Effector memory CD4-positive, alpha-beta T cell (primary cell): ENCODE results near the gene SETD3.

Experiments
- DNase-seq, 3 donors: peaks; one replicate each; pipeline ENCODE4 v3.0.0-alpha.2; 2020
- H3K27ac ChIP-seq: 2 replicates; pipeline ENCODE4 v1.7.0; 2013; ENCODE audit warnings: mild to moderate bottlenecking, low read length, moderate library complexity; ENCODE audit not compliant: insufficient read depth, poor library complexity, severe bottlenecking
- H3K27me3 ChIP-seq: replicated peaks from 2 replicates; pipeline ENCODE4 v1.7.0; 2013; ENCODE audit warnings: mild to moderate bottlenecking, low read length; ENCODE audit not compliant: insufficient read depth, control insufficient read depth, poor library complexity, severe bottlenecking
- H3K36me3 ChIP-seq: 2 replicates; pipeline ENCODE4 v1.7.0; 2013; ENCODE audit warnings: mild to moderate bottlenecking, low read length, moderate library complexity; ENCODE audit not compliant: control insufficient read depth, insufficient read depth
- H3K4me1 ChIP-seq: 2 replicates; pipeline ENCODE4 v1.7.0; 2013; ENCODE audit warnings: low read length, mild to moderate bottlenecking; ENCODE audit not compliant: control insufficient read depth, insufficient read depth, poor library complexity, severe bottlenecking
- H3K4me3 ChIP-seq: 2 replicates; pipeline ENCODE4 v1.7.0; 2013; ENCODE audit warnings: low read length, low read depth, mild to moderate bottlenecking; ENCODE audit not compliant: insufficient read depth, poor library complexity, severe bottlenecking
- H3K9me3 ChIP-seq: 2 replicates; pipeline ENCODE4 v1.7.0; 2013; ENCODE audit warnings: mild to moderate bottlenecking, low read length, moderate library complexity; ENCODE audit not compliant: control insufficient read depth

Gene SETD3

GRCh38 chr14:99363616-99364290 is 116.9 kb downstream of the SETD3 start:
- Histone ChIP-seq H3K36me3 (no peaks in the 10 kb centered on the region), H3K4me1 (no peaks in the 10 kb centered on the region), H3K4me3 (no peak overlapping the region), H3K27ac (no peak overlapping the region), H3K9me3 (no peaks in the 10 kb centered on the region), H3K27me3 (no peaks in the 10 kb centered on the region)
- DNase-seq = no peak

- DNase-seq = no peak
- H3K4me1 ChIP-seq = no peaks in the 10 kb centered on the region
- H3K27me3 ChIP-seq = no peaks in the 10 kb centered on the region
- no peaks in the 10 kb centered on the region for H3K36me3 ChIP-seq
- H3K27ac ChIP-seq = no peak overlapping the region
- no peaks in the 10 kb centered on the region for H3K9me3 ChIP-seq
- no peak overlapping the region for H3K4me3 ChIP-seq
These were observed 117.6 kb downstream of the SETD3 start for GRCh38 chr14:99363051-99363450.

- no peaks in the 10 kb centered on the region for H3K9me3 ChIP-seq
- H3K4me3 ChIP-seq = no peak overlapping the region
- H3K27me3 ChIP-seq = no peaks in the 10 kb centered on the region
- H3K36me3 ChIP-seq = no peaks in the 10 kb centered on the region
- DNase-seq = no peak
- no peak overlapping the region for H3K27ac ChIP-seq
- no peaks in the 10 kb centered on the region for H3K4me1 ChIP-seq
These were observed 119.0 kb downstream of the SETD3 start for GRCh38 chr14:99361596-99362215.

- DNase-seq = no peak
- Histone ChIP-seq H3K27me3 (no peaks in the 10 kb centered on the region), H3K4me3 (no peak overlapping the region), H3K27ac (no peak overlapping the region), H3K9me3 (no peaks in the 10 kb centered on the region), H3K36me3 (no peaks in the 10 kb centered on the region), H3K4me1 (no peaks in the 10 kb centered on the region)
These were observed 119.7 kb downstream of the SETD3 start for GRCh38 chr14:99360774-99361595.

- H3K4me1 ChIP-seq = no peaks in the 10 kb centered on the region
- H3K36me3 ChIP-seq = no peaks in the 10 kb centered on the region
- H3K4me3 ChIP-seq = no peak overlapping the region
- no peaks in the 10 kb centered on the region for H3K27me3 ChIP-seq
- H3K27ac ChIP-seq = no peak overlapping the region
- no peaks in the 10 kb centered on the region for H3K9me3 ChIP-seq
- no peak for DNase-seq
These were observed 120.8 kb downstream of the SETD3 start for GRCh38 chr14:99359906-99360305.

GRCh38 chr14:99357916-99358390 is 122.7 kb downstream of the SETD3 start:
- DNase-seq = no peak
- no peaks in the 10 kb centered on the region for H3K36me3 ChIP-seq
- no peaks in the 10 kb centered on the region for H3K4me1 ChIP-seq
- H3K27me3 ChIP-seq = no peaks in the 10 kb centered on the region
- H3K9me3 ChIP-seq = no peaks in the 10 kb centered on the region
- H3K27ac ChIP-seq = no peak overlapping the region
- H3K4me3 ChIP-seq = no peak overlapping the region

GRCh38 chr14:99357151-99357915 is 123.3 kb downstream of the SETD3 start:
- H3K4me1 ChIP-seq = no peaks in the 10 kb centered on the region
- no peak overlapping the region for H3K4me3 ChIP-seq
- DNase-seq = no peak
- H3K9me3 ChIP-seq = no peaks in the 10 kb centered on the region
- H3K36me3 ChIP-seq = no peaks in the 10 kb centered on the region
- no peak overlapping the region for H3K27ac ChIP-seq
- H3K27me3 ChIP-seq = no peaks in the 10 kb centered on the region

GRCh38 chr14:99356031-99356608 is 124.5 kb downstream of the SETD3 start:
- Histone ChIP-seq H3K27me3 (no peaks in the 10 kb centered on the region), H3K27ac (no peak overlapping the region), H3K9me3 (no peaks in the 10 kb centered on the region), H3K4me3 (no peak overlapping the region), H3K4me1 (no peaks in the 10 kb centered on the region), H3K36me3 (no peaks in the 10 kb centered on the region)
- no peak for DNase-seq

- Histone ChIP-seq H3K4me3 (no peak overlapping the region), H3K9me3 (no peaks in the 10 kb centered on the region), H3K27ac (no peak overlapping the region), H3K27me3 (no peaks in the 10 kb centered on the region), H3K4me1 (no peaks in the 10 kb centered on the region), H3K36me3 (no peaks in the 10 kb centered on the region)
- no peak for DNase-seq
These were observed 126.3 kb downstream of the SETD3 start for GRCh38 chr14:99354166-99354875.
